ENCODE results near the gene SH3BP5. TPM values are rescaled to one million over a fixed set of nuclear protein-coding genes. Genes with fewer than 3 reads are reported as not detected.

Gene SH3BP5
- total and polyA plus RNA-seq, 2 donors (not counting 1 experiment from before 2014, with no cell fraction given): 6.7 to 12.9 TPM

DNA sequence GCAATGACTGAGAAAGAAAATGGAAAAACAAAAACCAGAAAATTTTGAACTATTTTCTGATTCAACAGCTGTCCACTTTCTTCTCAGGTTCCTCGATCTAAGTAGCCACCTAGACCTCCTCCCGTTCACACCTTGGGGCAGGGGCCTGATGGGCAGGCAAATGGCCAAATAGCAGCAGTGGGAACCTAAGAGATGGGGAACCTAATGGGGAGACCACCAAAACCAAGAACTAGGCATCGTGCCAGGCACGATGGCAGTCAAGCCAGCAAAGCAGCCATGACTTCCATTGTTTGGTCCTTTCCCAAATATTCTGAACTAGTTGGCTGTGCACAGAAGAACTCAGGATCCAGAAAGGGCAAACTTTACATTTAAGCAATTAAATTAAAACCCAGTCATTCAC is 69.3 kb downstream of the SH3BP5 start:
- DNase-seq (ENCODE audit: low read depth in 2 of 2): no peak
- H3K9me3 ChIP-seq (ENCODE audit: control insufficient read depth, insufficient read depth, low read depth, low read length): no peaks in the 10 kb centered on the region
- H2AFZ ChIP-seq (ENCODE audit: low read length): no peak overlapping the region
- H4K20me1 ChIP-seq (ENCODE audit: control insufficient read depth, extremely low read depth, insufficient read depth, low read length): no peaks in the 10 kb centered on the region
- H3K79me2 ChIP-seq (ENCODE audit: control insufficient read depth, insufficient read depth, low read length): no peaks in the 10 kb centered on the region
- H3K36me3 ChIP-seq (ENCODE audit: control insufficient read depth, insufficient read depth, low read length): no peaks in the 10 kb centered on the region
- H3K4me2 ChIP-seq (ENCODE audit: extremely low read depth, insufficient read depth, low read length): no peak overlapping the region
- no peak overlapping the region for H3K9ac ChIP-seq (ENCODE audit: insufficient read depth, low read length)
- no peaks in the 10 kb centered on the region for H3K27me3 ChIP-seq (ENCODE audit: control insufficient read depth, insufficient read depth, low read length)
- no peak overlapping the region for H3K4me3 ChIP-seq (replicated peaks in 1 of 4; ENCODE audit: control extremely low read depth in 1 of 4, insufficient read depth in 1 of 4, low read depth in 3 of 4, low read length in 4 of 4)
- H3K4me1 ChIP-seq (ENCODE audit: control insufficient read depth, extremely low read depth, insufficient read depth, low read length): no peaks in the 10 kb centered on the region
- no peak overlapping the region for H3K27ac ChIP-seq (ENCODE audit: insufficient read depth, low read length)
- TF ChIP-seq EZH2 (IDR thresholded peaks at IDR 0.05; ENCODE audit: low read length, missing control alignments): no peak
- TF ChIP-seq, protein P1, sequence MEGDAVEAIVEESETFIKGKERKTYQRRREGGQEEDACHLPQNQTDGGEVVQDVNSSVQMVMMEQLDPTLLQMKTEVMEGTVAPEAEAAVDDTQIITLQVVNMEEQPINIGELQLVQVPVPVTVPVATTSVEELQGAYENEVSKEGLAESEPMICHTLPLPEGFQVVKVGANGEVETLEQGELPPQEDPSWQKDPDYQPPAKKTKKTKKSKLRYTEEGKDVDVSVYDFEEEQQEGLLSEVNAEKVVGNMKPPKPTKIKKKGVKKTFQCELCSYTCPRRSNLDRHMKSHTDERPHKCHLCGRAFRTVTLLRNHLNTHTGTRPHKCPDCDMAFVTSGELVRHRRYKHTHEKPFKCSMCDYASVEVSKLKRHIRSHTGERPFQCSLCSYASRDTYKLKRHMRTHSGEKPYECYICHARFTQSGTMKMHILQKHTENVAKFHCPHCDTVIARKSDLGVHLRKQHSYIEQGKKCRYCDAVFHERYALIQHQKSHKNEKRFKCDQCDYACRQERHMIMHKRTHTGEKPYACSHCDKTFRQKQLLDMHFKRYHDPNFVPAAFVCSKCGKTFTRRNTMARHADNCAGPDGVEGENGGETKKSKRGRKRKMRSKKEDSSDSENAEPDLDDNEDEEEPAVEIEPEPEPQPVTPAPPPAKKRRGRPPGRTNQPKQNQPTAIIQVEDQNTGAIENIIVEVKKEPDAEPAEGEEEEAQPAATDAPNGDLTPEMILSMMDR (conservative IDR thresholded peaks at IDR 0.05 in 1 of 2, IDR thresholded peaks at IDR 0.05 in 1 of 2; ENCODE audit: low read depth in 1 of 2, low read length in 2 of 2): no peak

DNA sequence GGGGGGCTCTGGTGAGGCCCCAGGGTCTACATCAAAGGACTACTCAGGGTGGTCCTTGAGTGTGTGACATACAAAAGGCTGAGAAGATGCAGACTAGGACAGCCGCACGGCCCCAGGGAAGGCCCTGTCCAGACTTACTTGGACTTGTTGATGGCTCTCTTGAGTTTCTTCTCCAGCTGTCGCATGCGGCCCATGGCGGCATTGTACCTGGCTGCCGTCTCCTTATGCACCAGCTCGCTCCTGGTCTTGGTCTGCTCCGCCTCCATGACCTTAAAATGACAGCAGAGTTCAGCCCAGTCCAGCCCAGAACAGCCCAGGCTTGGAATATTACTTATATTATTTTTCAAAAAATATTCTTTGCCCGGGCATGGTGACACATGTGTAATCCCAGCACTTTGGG is 70.4 kb downstream of the SH3BP5 start:
- Histone ChIP-seq H2AFZ (ENCODE audit: low read length) (no peak overlapping the region), H3K9me3 (ENCODE audit: control insufficient read depth, insufficient read depth, low read depth, low read length) (no peaks in the 10 kb centered on the region), H3K4me1 (ENCODE audit: control insufficient read depth, extremely low read depth, insufficient read depth, low read length) (no peaks in the 10 kb centered on the region), H3K4me3 (replicated peaks in 1 of 4; ENCODE audit: control extremely low read depth in 1 of 4, insufficient read depth in 1 of 4, low read depth in 3 of 4, low read length in 4 of 4) (no peak overlapping the region), H3K9ac (ENCODE audit: insufficient read depth, low read length) (no peak overlapping the region), H4K20me1 (ENCODE audit: control insufficient read depth, extremely low read depth, insufficient read depth, low read length) (no peaks in the 10 kb centered on the region), H3K79me2 (ENCODE audit: control insufficient read depth, insufficient read depth, low read length) (no peaks in the 10 kb centered on the region), H3K27ac (ENCODE audit: insufficient read depth, low read length) (no peak overlapping the region), H3K36me3 (ENCODE audit: control insufficient read depth, insufficient read depth, low read length) (no peaks in the 10 kb centered on the region), H3K4me2 (ENCODE audit: extremely low read depth, insufficient read depth, low read length) (no peak overlapping the region), H3K27me3 (ENCODE audit: control insufficient read depth, insufficient read depth, low read length) (no peaks in the 10 kb centered on the region)
- TF ChIP-seq EZH2 (IDR thresholded peaks at IDR 0.05; ENCODE audit: low read length, missing control alignments): no peak
- TF ChIP-seq, protein P1 (conservative IDR thresholded peaks at IDR 0.05 in 1 of 2, IDR thresholded peaks at IDR 0.05 in 1 of 2; ENCODE audit: low read depth in 1 of 2, low read length in 2 of 2): no peak
- no peak for DNase-seq (ENCODE audit: low read depth in 2 of 2)

DNA sequence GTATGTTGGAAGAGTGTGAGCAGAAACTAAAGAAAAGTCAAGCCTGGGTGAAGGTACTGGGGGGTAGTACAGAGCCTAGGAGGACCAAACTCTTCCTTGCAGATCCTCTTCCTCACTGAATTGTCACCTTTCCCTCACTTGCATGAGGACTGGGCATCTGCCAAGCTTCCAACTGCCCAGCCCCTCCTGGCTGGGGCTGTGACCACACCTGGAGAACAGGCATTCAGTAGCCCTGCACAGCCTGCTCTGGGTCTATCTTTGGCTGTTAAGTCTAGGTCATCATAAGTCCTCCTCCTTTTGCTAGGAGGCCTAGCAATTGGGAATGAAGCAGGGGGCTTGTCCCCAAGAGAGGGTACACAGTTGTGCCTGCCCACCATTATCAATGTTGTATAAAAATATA is 71.1 kb downstream of the SH3BP5 start:
- Histone ChIP-seq H3K4me2 (ENCODE audit: extremely low read depth, insufficient read depth, low read length) (no peak overlapping the region), H3K27me3 (ENCODE audit: control insufficient read depth, insufficient read depth, low read length) (no peaks in the 10 kb centered on the region), H3K9ac (ENCODE audit: insufficient read depth, low read length) (no peak overlapping the region), H3K79me2 (ENCODE audit: control insufficient read depth, insufficient read depth, low read length) (no peaks in the 10 kb centered on the region), H3K9me3 (ENCODE audit: control insufficient read depth, insufficient read depth, low read depth, low read length) (no peaks in the 10 kb centered on the region), H3K36me3 (ENCODE audit: control insufficient read depth, insufficient read depth, low read length) (peaks cover 5% of the 10 kb centered on the region), H4K20me1 (ENCODE audit: control insufficient read depth, extremely low read depth, insufficient read depth, low read length) (no peaks in the 10 kb centered on the region), H3K4me3 (replicated peaks in 1 of 4; ENCODE audit: control extremely low read depth in 1 of 4, insufficient read depth in 1 of 4, low read depth in 3 of 4, low read length in 4 of 4) (no peak overlapping the region), H3K4me1 (ENCODE audit: control insufficient read depth, extremely low read depth, insufficient read depth, low read length) (no peaks in the 10 kb centered on the region), H2AFZ (ENCODE audit: low read length) (no peak overlapping the region), H3K27ac (ENCODE audit: insufficient read depth, low read length) (no peak overlapping the region)
- no peak for DNase-seq (ENCODE audit: low read depth in 2 of 2)
- TF ChIP-seq, protein P1 (conservative IDR thresholded peaks at IDR 0.05 in 1 of 2, IDR thresholded peaks at IDR 0.05 in 1 of 2; ENCODE audit: low read depth in 1 of 2, low read length in 2 of 2): no peak
- no peak for TF ChIP-seq EZH2 (IDR thresholded peaks at IDR 0.05; ENCODE audit: low read length, missing control alignments)

Data from fibroblast of lung (primary cell).